Duodenal mucosa (tissue), 2 donors: ENCODE measurements around the gene CARNS1.

Source experiments
- H3K27ac ChIP-seq: one replicate; pipeline ENCODE4 v1.7.0; 2013; ENCODE audit warnings: low read depth, low read length
- H3K27me3 ChIP-seq, 2 donors: one replicate each; pipeline ENCODE4 v1.7.0; 2013; ENCODE audit warnings: low read length in 2 of 2, control low read depth in 1 of 2; ENCODE audit not compliant: insufficient read depth in 2 of 2, control insufficient read depth in 1 of 2
- H3K36me3 ChIP-seq, 2 donors: one replicate each; pipeline ENCODE4 v1.7.0; 2013; ENCODE audit warnings: low read length in 2 of 2, control low read depth in 1 of 2; ENCODE audit not compliant: insufficient read depth in 2 of 2, control insufficient read depth in 1 of 2
- H3K4me1 ChIP-seq, 2 donors: one replicate each; pipeline ENCODE4 v1.7.0; 2013; ENCODE audit warnings: low read length in 2 of 2, control low read depth in 1 of 2; ENCODE audit not compliant: insufficient read depth in 2 of 2, control insufficient read depth in 1 of 2
- H3K4me3 ChIP-seq, 2 donors: one replicate each; pipeline ENCODE4 v1.7.0; 2013; ENCODE audit warnings: low read length in 2 of 2, low read depth in 1 of 2
- H3K9ac ChIP-seq, 2 donors: one replicate each; pipeline ENCODE4 v1.7.0; 2013; ENCODE audit warnings: low read length in 2 of 2, low read depth in 1 of 2
- H3K9me3 ChIP-seq, 2 donors: one replicate each; pipeline ENCODE4 v1.7.0; 2013; ENCODE audit warnings: low read length in 2 of 2, control low read depth in 1 of 2; ENCODE audit not compliant: control insufficient read depth in 1 of 2

CARNS1 gene

GRCh38 chr11:67370351-67371076 lies 45.0 kb upstream of the CARNS1 start:
- Histone ChIP-seq H3K27ac (no peak overlapping the region), H3K27me3 (no peaks in the 10 kb centered on the region), H3K4me1 (peaks cover 33 to 44% of the 10 kb centered on the region in 2 donors), H3K36me3 (no peaks in the 10 kb centered on the region), H3K9ac (no peak overlapping the region), H3K4me3 (no peak overlapping the region), H3K9me3 (no peaks in the 10 kb centered on the region)

- peaks cover 33 to 42% of the 10 kb centered on the region in 2 donors for H3K4me1 ChIP-seq
- H3K27me3 ChIP-seq, result no peaks in the 10 kb centered on the region
- no peaks in the 10 kb centered on the region for H3K9me3 ChIP-seq
- H3K4me3 ChIP-seq, result peak overlapping the region; percentile 40 to 58
- no peaks in the 10 kb centered on the region for H3K36me3 ChIP-seq
- no peak overlapping the region for H3K27ac ChIP-seq
- H3K9ac ChIP-seq, result peak overlapping the region in 1 of 2 donors; percentile 43
Measured at GRCh38 chr11:67371189-67371910, 44.1 kb upstream of the CARNS1 start.

- Histone ChIP-seq H3K36me3 (no peaks in the 10 kb centered on the region), H3K9me3 (no peaks in the 10 kb centered on the region), H3K27me3 (no peaks in the 10 kb centered on the region), H3K9ac (peak overlapping the region; percentile 10 to 43), H3K27ac (peak overlapping the region; percentile 50), H3K4me3 (peak overlapping the region; percentile 40 to 58), H3K4me1 (peaks cover 31 to 36% of the 10 kb centered on the region in 2 donors)
Measured at GRCh38 chr11:67371911-67372320, 43.6 kb upstream of the CARNS1 start.

- Histone ChIP-seq H3K9me3 (no peaks in the 10 kb centered on the region), H3K4me1 (peaks cover 26 to 32% of the 10 kb centered on the region in 2 donors), H3K9ac (peak overlapping the region; percentile 43 to 53), H3K27me3 (no peaks in the 10 kb centered on the region), H3K27ac (peak overlapping the region; percentile 80), H3K4me3 (peak overlapping the region; percentile 40 to 63), H3K36me3 (no peaks in the 10 kb centered on the region)
Measured at GRCh38 chr11:67372321-67372992, 43.0 kb upstream of the CARNS1 start.

- H3K4me3 ChIP-seq, result peak within 1 kb of the TSS; percentile 50 to 63
- H3K4me1 ChIP-seq, result peaks cover 25 to 32% of the 10 kb centered on the region in 2 donors
- no peaks in the 10 kb centered on the region for H3K27me3 ChIP-seq
- peak within 1 kb of the TSS; percentile 80 for H3K27ac ChIP-seq
- no peaks in the 10 kb centered on the region for H3K36me3 ChIP-seq
- H3K9me3 ChIP-seq, result no peaks in the 10 kb centered on the region
- H3K9ac ChIP-seq, result peak within 1 kb of the TSS; percentile 43 to 53
Measured at GRCh38 chr11:67372993-67373647, 42.4 kb upstream of the CARNS1 start, which contains the start of gene CLCF1. Gene CLCF1, minus strand, starts transcription at chr11:67373598. Its CDS starts 59 bp downstream, at chr11:67373539.

GRCh38 chr11:67373648-67374570 lies 41.6 kb upstream of the CARNS1 start:
- Histone ChIP-seq H3K27ac (peak overlapping the region; percentile 80), H3K4me1 (peaks cover 25 to 32% of the 10 kb centered on the region in 2 donors), H3K9me3 (no peaks in the 10 kb centered on the region), H3K4me3 (peak overlapping the region; percentile 50 to 63), H3K36me3 (no peaks in the 10 kb centered on the region), H3K27me3 (no peaks in the 10 kb centered on the region), H3K9ac (peak overlapping the region; percentile 28 to 53)

- H3K4me3 ChIP-seq, result peak overlapping the region; percentile 50 to 63
- no peaks in the 10 kb centered on the region for H3K9me3 ChIP-seq
- peaks cover 25 to 32% of the 10 kb centered on the region in 2 donors for H3K4me1 ChIP-seq
- H3K27me3 ChIP-seq, result no peaks in the 10 kb centered on the region
- H3K27ac ChIP-seq, result peak overlapping the region; percentile 66
- no peaks in the 10 kb centered on the region for H3K36me3 ChIP-seq
- H3K9ac ChIP-seq, result peak overlapping the region in 1 of 2 donors; percentile 53
Measured at GRCh38 chr11:67374571-67375281, 40.8 kb upstream of the CARNS1 start.

GRCh38 chr11:67375320-67376055 lies 40.0 kb upstream of the CARNS1 start:
- no peak overlapping the region for H3K27ac ChIP-seq
- H3K36me3 ChIP-seq, result no peaks in the 10 kb centered on the region
- H3K27me3 ChIP-seq, result no peaks in the 10 kb centered on the region
- no peak overlapping the region for H3K4me3 ChIP-seq
- no peak overlapping the region for H3K9ac ChIP-seq
- H3K4me1 ChIP-seq, result peaks cover 25 to 31% of the 10 kb centered on the region in 2 donors
- H3K9me3 ChIP-seq, result no peaks in the 10 kb centered on the region
